DOHH2 (cell line): ENCODE measurements around the gene MRS2.

Experiments used
- EZH2phosphoT487 ChIP-seq: fragments of 200-600 bp; sonication (generic); IDR thresholded peaks from 2 replicates; pipeline ENCODE4 v1.6.1; 2017; ENCODE audit warnings: borderline replicate concordance, mild to moderate bottlenecking, antibody characterized with exemption, low read length, moderate library complexity, mixed read lengths
- TF ChIP-seq, protein P1 (sequence below): fragments of 200-600 bp; sonication (generic); IDR thresholded peaks from one replicate; pipeline ENCODE4 v1.5.1; 2014; ENCODE audit warnings: antibody characterized with exemption, mild to moderate bottlenecking, low read depth, low read length; ENCODE audit not compliant: poor library complexity, severe bottlenecking

- TF ChIP-seq, protein P1, sequence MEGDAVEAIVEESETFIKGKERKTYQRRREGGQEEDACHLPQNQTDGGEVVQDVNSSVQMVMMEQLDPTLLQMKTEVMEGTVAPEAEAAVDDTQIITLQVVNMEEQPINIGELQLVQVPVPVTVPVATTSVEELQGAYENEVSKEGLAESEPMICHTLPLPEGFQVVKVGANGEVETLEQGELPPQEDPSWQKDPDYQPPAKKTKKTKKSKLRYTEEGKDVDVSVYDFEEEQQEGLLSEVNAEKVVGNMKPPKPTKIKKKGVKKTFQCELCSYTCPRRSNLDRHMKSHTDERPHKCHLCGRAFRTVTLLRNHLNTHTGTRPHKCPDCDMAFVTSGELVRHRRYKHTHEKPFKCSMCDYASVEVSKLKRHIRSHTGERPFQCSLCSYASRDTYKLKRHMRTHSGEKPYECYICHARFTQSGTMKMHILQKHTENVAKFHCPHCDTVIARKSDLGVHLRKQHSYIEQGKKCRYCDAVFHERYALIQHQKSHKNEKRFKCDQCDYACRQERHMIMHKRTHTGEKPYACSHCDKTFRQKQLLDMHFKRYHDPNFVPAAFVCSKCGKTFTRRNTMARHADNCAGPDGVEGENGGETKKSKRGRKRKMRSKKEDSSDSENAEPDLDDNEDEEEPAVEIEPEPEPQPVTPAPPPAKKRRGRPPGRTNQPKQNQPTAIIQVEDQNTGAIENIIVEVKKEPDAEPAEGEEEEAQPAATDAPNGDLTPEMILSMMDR = no peak
- TF ChIP-seq EZH2phosphoT487 = no peak
Measured at GRCh38 chr6:24445704-24446103, 43.0 kb downstream of the MRS2 start.
